ENCODE data around the gene EFCAB8. TPM values are rescaled to one million over a fixed set of nuclear protein-coding genes. Genes with fewer than 3 reads are reported as not detected.

Gene EFCAB8, protein sequence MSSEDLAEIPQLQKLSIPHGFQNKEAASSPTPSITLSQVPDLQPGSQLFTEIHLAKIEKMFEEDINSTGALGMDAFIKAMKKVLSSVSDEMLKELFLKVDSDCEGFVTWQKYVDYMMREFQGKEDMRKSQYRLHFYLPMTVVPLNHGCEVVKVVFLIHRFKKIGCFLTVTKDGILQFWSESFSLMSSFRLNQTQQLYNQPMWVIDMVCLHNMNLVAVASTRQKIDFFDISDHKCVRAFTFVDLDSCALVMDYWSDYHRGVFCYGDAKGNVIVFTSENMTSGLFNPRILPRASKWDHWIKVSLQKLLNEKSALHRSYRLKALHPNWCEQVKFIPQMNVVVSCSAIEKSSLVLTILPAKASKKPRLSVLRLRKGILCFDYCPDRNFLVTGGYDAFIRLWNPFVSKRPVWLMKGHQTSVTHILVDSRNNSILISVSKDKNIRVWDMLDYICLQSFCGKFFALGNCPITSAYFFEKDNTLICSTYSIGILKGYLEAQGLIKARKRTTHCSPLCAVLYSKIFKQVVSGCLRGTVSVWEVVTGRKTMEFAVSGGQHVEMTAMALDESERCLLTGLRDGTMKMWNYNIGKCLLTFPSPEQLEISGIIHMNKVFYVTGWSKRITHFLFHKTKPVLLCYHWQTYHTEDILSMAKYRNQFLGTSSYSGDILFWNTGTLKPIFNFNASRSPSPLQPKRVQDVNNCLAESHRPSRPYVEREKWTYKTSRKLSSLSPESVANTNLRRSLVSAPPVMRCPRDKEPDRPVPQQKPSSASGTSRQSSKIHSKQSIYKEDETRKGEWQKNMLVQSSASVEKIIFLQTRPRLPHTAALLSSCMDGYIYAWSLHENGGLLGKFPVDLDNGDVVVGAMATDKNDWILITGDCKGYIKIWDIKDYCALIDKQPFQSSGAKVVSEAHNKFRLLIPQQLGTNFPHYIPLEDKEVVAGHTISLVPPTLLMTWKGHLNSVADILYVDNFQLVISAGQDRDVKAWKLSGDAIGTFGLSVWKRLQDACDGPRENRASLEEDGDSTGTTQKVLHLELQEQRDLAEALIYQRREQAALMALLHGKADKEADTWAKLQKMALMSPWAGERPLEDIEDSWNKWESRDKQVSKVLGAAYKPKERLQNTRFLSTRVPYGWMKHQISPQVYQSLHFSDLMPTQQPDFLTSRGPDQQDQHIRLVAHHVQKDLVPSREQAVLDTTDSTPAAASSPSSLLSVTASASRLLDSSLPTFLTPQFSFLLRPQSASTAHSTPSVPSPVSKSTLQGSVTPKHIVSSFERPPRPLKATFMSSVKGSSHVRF
- total RNA-seq: not detected

GRCh38 chr20:32858701-32859372 lies at the start of gene EFCAB8:
Gene EFCAB8 (plus strand): TSS chr20:32858923. CDS start chr20:32863793, 4,870 bp downstream.
- Histone ChIP-seq H3K27ac (ENCODE audit: low read depth, low read length) (no peak within 1 kb of the TSS), H3K9ac (ENCODE audit: low read depth in 1 of 3, low read length in 3 of 3) (no peak within 1 kb of the TSS), H3K9me3 (ENCODE audit: control insufficient read depth in 3 of 3, low read length in 3 of 3) (no peaks in the 10 kb centered on the region), H3K36me3 (ENCODE audit: control insufficient read depth in 3 of 3, insufficient read depth in 3 of 3, low read length in 3 of 3) (peaks cover 0 to 9% (median 0%) of the 10 kb centered on the region in 3 donors), H3K4me3 (ENCODE audit: low read length in 3 of 3) (no peak within 1 kb of the TSS), H3K27me3 (ENCODE audit: control insufficient read depth in 3 of 3, insufficient read depth in 3 of 3, low read length in 3 of 3) (no peaks in the 10 kb centered on the region), H3K4me1 (ENCODE audit: control insufficient read depth in 3 of 3, insufficient read depth in 3 of 3, low read length in 3 of 3) (no peaks in the 10 kb centered on the region)

DNA sequence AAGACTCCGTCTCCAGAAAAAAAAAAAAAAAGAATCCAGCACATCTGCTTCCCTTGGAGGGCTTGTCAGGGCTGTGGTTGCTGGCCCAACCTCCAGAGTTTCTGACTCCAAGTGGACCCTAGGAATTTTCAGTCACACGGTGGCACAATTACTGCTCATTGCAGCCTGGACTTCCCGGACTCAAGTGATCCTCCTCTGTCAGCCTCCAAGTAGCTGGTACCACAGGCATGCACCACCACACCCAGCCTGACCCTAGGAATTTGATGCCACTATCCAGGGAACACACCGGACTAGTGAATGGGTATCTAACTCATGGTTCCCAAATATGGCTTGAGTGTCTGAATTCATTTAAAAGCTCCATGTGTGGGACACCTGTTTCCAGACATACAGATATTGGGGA lies 48.8 kb upstream of the EFCAB8 start:
- H3K4me3 ChIP-seq (ENCODE audit: low read length in 3 of 3): no peak overlapping the region
- no peak overlapping the region for H3K9ac ChIP-seq (ENCODE audit: low read depth in 1 of 3, low read length in 3 of 3)
- H3K27ac ChIP-seq (ENCODE audit: low read depth, low read length): no peak overlapping the region
- no peaks in the 10 kb centered on the region for H3K9me3 ChIP-seq (ENCODE audit: control insufficient read depth in 3 of 3, low read length in 3 of 3)
- H3K36me3 ChIP-seq (ENCODE audit: control insufficient read depth in 3 of 3, insufficient read depth in 3 of 3, low read length in 3 of 3): no peaks in the 10 kb centered on the region
- no peaks in the 10 kb centered on the region for H3K27me3 ChIP-seq (ENCODE audit: control insufficient read depth in 3 of 3, insufficient read depth in 3 of 3, low read length in 3 of 3)
- H3K4me1 ChIP-seq (ENCODE audit: control insufficient read depth in 3 of 3, insufficient read depth in 3 of 3, low read length in 3 of 3): no peaks in the 10 kb centered on the region

- Histone ChIP-seq H3K4me3 (ENCODE audit: low read length in 3 of 3) (no peak overlapping the region), H3K27ac (ENCODE audit: low read depth, low read length) (no peak overlapping the region), H3K9me3 (ENCODE audit: control insufficient read depth in 3 of 3, low read length in 3 of 3) (no peaks in the 10 kb centered on the region), H3K36me3 (ENCODE audit: control insufficient read depth in 3 of 3, insufficient read depth in 3 of 3, low read length in 3 of 3) (no peaks in the 10 kb centered on the region), H3K9ac (ENCODE audit: low read depth in 1 of 3, low read length in 3 of 3) (no peak overlapping the region), H3K4me1 (ENCODE audit: control insufficient read depth in 3 of 3, insufficient read depth in 3 of 3, low read length in 3 of 3) (no peaks in the 10 kb centered on the region), H3K27me3 (ENCODE audit: control insufficient read depth in 3 of 3, insufficient read depth in 3 of 3, low read length in 3 of 3) (no peaks in the 10 kb centered on the region)
Observed at GRCh38 chr20:32810941-32811340, 47.8 kb upstream of the EFCAB8 start.

GRCh38 chr20:32811886-32812285 lies 46.8 kb upstream of the EFCAB8 start:
- Histone ChIP-seq H3K36me3 (ENCODE audit: control insufficient read depth in 3 of 3, insufficient read depth in 3 of 3, low read length in 3 of 3) (no peaks in the 10 kb centered on the region), H3K4me3 (ENCODE audit: low read length in 3 of 3) (no peak overlapping the region), H3K27me3 (ENCODE audit: control insufficient read depth in 3 of 3, insufficient read depth in 3 of 3, low read length in 3 of 3) (no peaks in the 10 kb centered on the region), H3K4me1 (ENCODE audit: control insufficient read depth in 3 of 3, insufficient read depth in 3 of 3, low read length in 3 of 3) (no peaks in the 10 kb centered on the region), H3K9me3 (ENCODE audit: control insufficient read depth in 3 of 3, low read length in 3 of 3) (no peaks in the 10 kb centered on the region), H3K9ac (ENCODE audit: low read depth in 1 of 3, low read length in 3 of 3) (no peak overlapping the region), H3K27ac (ENCODE audit: low read depth, low read length) (no peak overlapping the region)

GRCh38 chr20:32819992-32820697 lies 38.6 kb upstream of the EFCAB8 start:
- Histone ChIP-seq H3K27ac (ENCODE audit: low read depth, low read length) (peak overlapping the region; percentile 94), H3K4me3 (ENCODE audit: low read length in 3 of 3) (peak overlapping the region; percentile 89 to 96 (median 91)), H3K9me3 (ENCODE audit: control insufficient read depth in 3 of 3, low read length in 3 of 3) (no peaks in the 10 kb centered on the region), H3K27me3 (ENCODE audit: control insufficient read depth in 3 of 3, insufficient read depth in 3 of 3, low read length in 3 of 3) (no peaks in the 10 kb centered on the region), H3K9ac (ENCODE audit: low read depth in 1 of 3, low read length in 3 of 3) (peak overlapping the region; percentile 86 to 93 (median 89)), H3K4me1 (ENCODE audit: control insufficient read depth in 3 of 3, insufficient read depth in 3 of 3, low read length in 3 of 3) (peaks cover 23 to 42% (median 29%) of the 10 kb centered on the region in 3 donors), H3K36me3 (ENCODE audit: control insufficient read depth in 3 of 3, insufficient read depth in 3 of 3, low read length in 3 of 3) (no peaks in the 10 kb centered on the region)

- peak overlapping the region; percentile 94 for H3K27ac ChIP-seq (ENCODE audit: low read depth, low read length)
Observed at GRCh38 chr20:32820698-32821377, 37.9 kb upstream of the EFCAB8 start.

GRCh38 chr20:32822225-32822624 lies 36.5 kb upstream of the EFCAB8 start:
- peak overlapping the region in 1 of 3 donors; percentile 11 for H3K9ac ChIP-seq (ENCODE audit: low read depth in 1 of 3, low read length in 3 of 3)
- H3K27ac ChIP-seq (ENCODE audit: low read depth, low read length): no peak overlapping the region
- H3K9me3 ChIP-seq (ENCODE audit: control insufficient read depth in 3 of 3, low read length in 3 of 3): no peaks in the 10 kb centered on the region
- H3K27me3 ChIP-seq (ENCODE audit: control insufficient read depth in 3 of 3, insufficient read depth in 3 of 3, low read length in 3 of 3): no peaks in the 10 kb centered on the region
- peaks cover 6 to 7% (median 7%) of the 10 kb centered on the region in 3 donors for H3K36me3 ChIP-seq (ENCODE audit: control insufficient read depth in 3 of 3, insufficient read depth in 3 of 3, low read length in 3 of 3)
- no peak overlapping the region for H3K4me3 ChIP-seq (ENCODE audit: low read length in 3 of 3)
- peaks cover 23 to 42% (median 29%) of the 10 kb centered on the region in 3 donors for H3K4me1 ChIP-seq (ENCODE audit: control insufficient read depth in 3 of 3, insufficient read depth in 3 of 3, low read length in 3 of 3)

More at GRCh38 chr20:32820698-32821377, 37.9 kb upstream of the EFCAB8 start:
- no peaks in the 10 kb centered on the region for H3K9me3 ChIP-seq (ENCODE audit: control insufficient read depth in 3 of 3, low read length in 3 of 3)
- peaks cover 23 to 42% (median 29%) of the 10 kb centered on the region in 3 donors for H3K4me1 ChIP-seq (ENCODE audit: control insufficient read depth in 3 of 3, insufficient read depth in 3 of 3, low read length in 3 of 3)
- peaks cover 0 to 2% (median under 1%) of the 10 kb centered on the region in 3 donors for H3K36me3 ChIP-seq (ENCODE audit: control insufficient read depth in 3 of 3, insufficient read depth in 3 of 3, low read length in 3 of 3)
- peak overlapping the region; percentile 89 to 96 (median 91) for H3K4me3 ChIP-seq (ENCODE audit: low read length in 3 of 3)
- H3K27me3 ChIP-seq (ENCODE audit: control insufficient read depth in 3 of 3, insufficient read depth in 3 of 3, low read length in 3 of 3): no peaks in the 10 kb centered on the region
- H3K9ac ChIP-seq (ENCODE audit: low read depth in 1 of 3, low read length in 3 of 3): peak overlapping the region; percentile 86 to 93 (median 89)

DNA sequence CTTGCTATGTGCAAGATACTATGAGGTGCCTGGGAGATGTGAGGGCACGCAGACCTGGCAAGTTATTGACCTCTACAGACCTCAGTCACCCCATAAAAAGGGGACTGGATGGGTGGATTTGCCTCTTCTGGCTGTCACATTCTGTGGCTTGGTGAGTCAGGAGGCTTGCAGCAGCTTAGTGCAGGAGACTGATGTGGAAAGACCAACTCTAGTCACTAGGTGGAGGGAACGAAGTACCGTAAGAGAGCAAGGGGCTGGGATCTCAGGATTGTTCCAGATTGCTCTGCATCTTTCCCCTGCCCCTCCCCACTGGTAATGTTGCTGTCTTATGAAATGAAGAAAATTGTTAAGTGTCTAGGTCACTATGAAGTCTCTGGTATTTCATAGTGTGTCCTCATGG lies 35.6 kb upstream of the EFCAB8 start:
- no peaks in the 10 kb centered on the region for H3K9me3 ChIP-seq (ENCODE audit: control insufficient read depth in 3 of 3, low read length in 3 of 3)
- H3K4me1 ChIP-seq (ENCODE audit: control insufficient read depth in 3 of 3, insufficient read depth in 3 of 3, low read length in 3 of 3): peaks cover 23 to 42% (median 32%) of the 10 kb centered on the region in 3 donors
- peaks cover 6 to 9% (median 7%) of the 10 kb centered on the region in 3 donors for H3K36me3 ChIP-seq (ENCODE audit: control insufficient read depth in 3 of 3, insufficient read depth in 3 of 3, low read length in 3 of 3)
- no peaks in the 10 kb centered on the region for H3K27me3 ChIP-seq (ENCODE audit: control insufficient read depth in 3 of 3, insufficient read depth in 3 of 3, low read length in 3 of 3)
- no peak overlapping the region for H3K4me3 ChIP-seq (ENCODE audit: low read length in 3 of 3)
- peak overlapping the region; percentile 15 for H3K27ac ChIP-seq (ENCODE audit: low read depth, low read length)
- H3K9ac ChIP-seq (ENCODE audit: low read depth in 1 of 3, low read length in 3 of 3): peak overlapping the region in 1 of 3 donors; percentile 1

All from skeletal muscle tissue (tissue), 4 donors.